Epithelial cell of proximal tubule (primary cell): Measurements from ENCODE around the gene CPLANE1. TPM values are rescaled to one million over a fixed set of nuclear protein-coding genes. Genes with fewer than 3 reads are reported as not detected.
"Not testable (repeated sequence)": the region's sequence is repeated elsewhere in the genome, so short reads cannot be mapped to it uniquely, and the experiment has no call there.

ENCODE experiments used
- DNase-seq: peaks from one replicate; pipeline ENCODE4 v3.0.0-alpha.2; 2011; ENCODE audit warnings: low read depth
- H3K4me3 ChIP-seq: 2 replicates; pipeline ENCODE4 v1.5.1; 2011; ENCODE audit warnings: low read depth, mild to moderate bottlenecking, low read length
- CTCF ChIP-seq: conservative IDR thresholded peaks from 2 replicates; pipeline ENCODE4 v1.5.1; 2012; ENCODE audit warnings: low read depth, mild to moderate bottlenecking, low read length
- total RNA-seq: library from RNA; depleted of rRNA; stranded (reverse); fragments of >200 nt; gene quantifications from 2 replicates; pipeline ENCODE4 v1.2.3, GENCODE V29; 2015

The CPLANE1 gene
- total RNA-seq, 1 donor from 2014 or later, result 12.5 TPM

- no peak for DNase-seq
- no peak overlapping the region for H3K4me3 ChIP-seq
- TF ChIP-seq CTCF, result no peak
Measured at GRCh38 chr5:37088009-37088408, 161.2 kb downstream of the CPLANE1 start.

- TF ChIP-seq CTCF, result no peak
- no peak overlapping the region for H3K4me3 ChIP-seq
- DNase-seq, result no peak
Measured at GRCh38 chr5:37086466-37087173, 162.6 kb downstream of the CPLANE1 start.

- not testable (repeated sequence) for H3K4me3 ChIP-seq, DNase-seq
Measured at GRCh38 chr5:37086026-37086425, 163.2 kb downstream of the CPLANE1 start.

GRCh38 chr5:37082977-37083376 lies 166.2 kb downstream of the CPLANE1 start:
- not testable (repeated sequence) for DNase-seq, H3K4me3 ChIP-seq

- no peak for DNase-seq
- no peak overlapping the region for H3K4me3 ChIP-seq
- TF ChIP-seq CTCF, result no peak
Measured at GRCh38 chr5:37080697-37081096, 168.5 kb downstream of the CPLANE1 start.

GRCh38 chr5:37077146-37077545 lies 172.0 kb downstream of the CPLANE1 start:
- no peak for TF ChIP-seq CTCF
- no peak overlapping the region for H3K4me3 ChIP-seq
- DNase-seq, result no peak

- no peak overlapping the region for H3K4me3 ChIP-seq
- DNase-seq, result no peak
- no peak for TF ChIP-seq CTCF
Measured at GRCh38 chr5:37075399-37075950, 173.7 kb downstream of the CPLANE1 start.

- TF ChIP-seq CTCF, result no peak
- no peak overlapping the region for H3K4me3 ChIP-seq
- DNase-seq, result no peak
Measured at GRCh38 chr5:37071901-37072581, 177.1 kb downstream of the CPLANE1 start.
